GM12892 (cell line): ENCODE data around the gene RPTOR.

Source experiments
- POLR2A ChIP-seq: IDR thresholded peaks from 2 replicates; pipeline ENCODE4 v1.6.1; 2011; ENCODE audit warnings: low read depth, low read length, control low read depth
- TAF1 ChIP-seq: IDR thresholded peaks from 2 replicates; pipeline ENCODE4 v1.6.1; 2011; ENCODE audit warnings: low read depth, mild to moderate bottlenecking, control low read depth, low read length, borderline replicate concordance

GRCh38 chr17:80755650-80756405, 211.2 kb downstream of the RPTOR start:
- no peak for TF ChIP-seq TAF1
- no peak for TF ChIP-seq POLR2A
